GM21528 (cell line): ENCODE measurements around the gene INPPL1.

Experiments used
- ATAC-seq: cut with Tn5 transposase; IDR thresholded peaks from one replicate; pipeline ENCODE4 v1.9.1; 2021; ENCODE audit warnings: mild to moderate bottlenecking, moderate library complexity; ENCODE audit not compliant: unreplicated experiment, low FRiP score

The INPPL1 gene

GRCh38 chr11:72231396-72232259 is 7.1 kb downstream of the INPPL1 start:
- ATAC-seq = no peak

DNA sequence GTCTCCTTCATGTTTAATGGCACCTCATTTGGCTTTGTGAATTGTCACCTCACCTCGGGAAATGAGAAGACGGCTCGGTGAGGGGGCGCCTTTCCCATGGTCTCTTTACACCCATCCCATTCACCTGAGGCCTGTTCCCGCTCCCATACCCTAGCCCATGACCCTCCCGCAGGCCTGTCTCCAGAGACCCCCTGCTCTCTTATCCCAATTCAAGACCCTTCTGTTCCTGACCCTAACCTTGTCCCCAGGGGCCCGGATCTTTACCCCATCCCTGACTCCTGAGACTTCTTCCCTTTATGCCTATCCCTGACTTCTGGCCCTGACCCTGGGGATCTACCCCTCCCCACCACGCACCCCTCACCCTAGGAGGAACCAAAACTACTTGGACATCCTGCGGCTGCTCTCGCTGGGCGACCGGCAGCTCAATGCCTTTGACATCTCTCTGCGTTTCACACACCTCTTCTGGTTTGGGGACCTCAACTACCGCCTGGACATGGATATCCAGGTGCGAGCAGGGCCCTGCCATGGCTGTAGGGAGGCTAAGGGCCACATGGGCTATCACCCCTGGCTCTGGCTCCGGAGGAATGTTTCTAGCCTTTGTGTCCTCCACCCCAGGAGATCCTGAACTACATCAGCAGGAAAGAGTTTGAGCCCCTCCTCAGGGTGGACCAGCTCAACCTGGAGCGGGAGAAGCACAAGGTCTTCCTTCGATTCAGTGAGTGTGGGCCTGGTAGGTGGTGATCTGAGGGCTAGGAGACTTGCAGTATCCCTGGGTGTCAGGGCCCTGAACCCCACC is 7.9 kb downstream of the INPPL1 start:
- no peak for ATAC-seq

DNA sequence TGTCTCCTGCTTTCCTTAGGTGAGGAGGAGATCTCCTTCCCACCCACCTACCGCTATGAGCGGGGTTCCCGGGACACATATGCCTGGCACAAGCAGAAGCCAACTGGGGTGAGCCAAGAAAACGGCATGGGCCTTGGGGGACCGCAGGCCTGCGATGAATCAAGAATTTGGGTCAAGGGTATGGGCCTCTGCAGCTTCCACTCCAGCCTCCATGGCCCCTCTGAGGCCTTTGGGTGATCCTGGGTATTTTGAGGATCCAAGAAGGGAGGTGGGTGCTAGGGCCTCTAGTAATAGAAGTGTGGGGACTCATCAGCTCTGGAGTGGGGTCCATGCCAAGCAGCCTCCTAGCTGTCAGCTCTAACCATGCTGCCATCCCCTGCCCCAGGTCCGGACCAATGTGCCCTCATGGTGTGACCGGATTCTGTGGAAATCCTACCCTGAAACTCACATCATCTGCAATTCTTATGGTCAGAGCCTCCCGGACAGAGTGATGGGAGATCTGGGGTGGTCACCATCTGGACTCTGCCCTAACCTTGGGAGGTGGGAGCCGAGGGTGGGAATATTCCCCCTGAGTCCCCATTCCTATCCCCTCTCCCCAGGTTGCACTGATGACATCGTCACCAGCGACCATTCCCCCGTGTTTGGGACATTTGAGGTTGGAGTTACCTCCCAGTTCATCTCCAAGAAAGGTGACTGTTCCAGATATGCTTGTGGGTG is 8.6 kb downstream of the INPPL1 start:
- no peak for ATAC-seq

DNA sequence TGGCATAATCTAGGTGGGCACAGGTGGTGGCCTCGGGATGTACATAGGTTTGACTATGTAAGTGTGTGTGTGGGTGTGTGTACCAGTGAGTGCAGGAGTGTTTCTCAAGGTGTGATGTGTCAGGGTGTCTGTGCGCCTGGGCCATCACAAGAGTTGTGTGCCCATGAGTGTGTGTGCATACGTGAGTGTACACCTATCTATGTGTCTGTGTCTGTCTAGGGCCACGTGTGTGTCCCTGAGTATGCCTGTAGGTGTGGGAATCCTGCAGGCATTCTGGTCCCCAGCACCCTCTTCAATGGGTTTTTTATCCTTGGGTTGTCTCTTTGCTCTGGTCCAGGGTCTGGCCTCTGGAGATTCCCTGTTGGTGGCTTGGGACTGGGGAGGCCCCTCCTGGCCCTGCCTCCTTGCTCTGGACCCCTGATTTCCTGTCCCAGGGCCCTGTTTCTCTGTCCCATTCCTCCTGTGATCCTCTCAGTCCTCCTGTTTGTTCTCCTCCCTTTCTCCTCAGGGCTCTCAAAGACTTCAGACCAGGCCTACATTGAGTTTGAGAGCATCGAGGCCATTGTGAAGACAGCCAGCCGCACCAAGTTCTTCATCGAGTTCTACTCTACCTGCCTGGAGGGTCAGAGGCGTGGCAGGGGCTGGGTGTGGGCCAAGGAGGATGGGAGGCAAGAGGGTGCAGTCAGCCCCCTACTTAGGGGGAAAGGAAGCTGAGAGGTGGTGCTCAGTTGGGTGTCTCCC is 9.4 kb downstream of the INPPL1 start:
- no peak for ATAC-seq

DNA sequence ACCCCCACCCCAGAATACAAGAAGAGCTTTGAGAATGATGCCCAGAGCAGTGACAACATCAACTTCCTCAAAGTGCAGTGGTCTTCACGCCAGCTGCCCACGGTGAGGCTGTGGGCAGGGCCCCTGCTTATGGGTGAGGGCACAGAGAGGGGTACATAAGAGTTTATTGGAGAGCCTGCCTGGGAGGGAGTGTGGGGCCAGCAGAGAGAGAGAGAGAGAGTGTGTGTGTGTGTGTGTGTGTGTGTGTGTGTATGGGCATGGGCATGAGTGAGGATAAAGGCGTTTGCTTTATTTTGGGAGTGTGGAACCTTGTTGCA is 9.9 kb downstream of the INPPL1 start:
- no peak for ATAC-seq

DNA sequence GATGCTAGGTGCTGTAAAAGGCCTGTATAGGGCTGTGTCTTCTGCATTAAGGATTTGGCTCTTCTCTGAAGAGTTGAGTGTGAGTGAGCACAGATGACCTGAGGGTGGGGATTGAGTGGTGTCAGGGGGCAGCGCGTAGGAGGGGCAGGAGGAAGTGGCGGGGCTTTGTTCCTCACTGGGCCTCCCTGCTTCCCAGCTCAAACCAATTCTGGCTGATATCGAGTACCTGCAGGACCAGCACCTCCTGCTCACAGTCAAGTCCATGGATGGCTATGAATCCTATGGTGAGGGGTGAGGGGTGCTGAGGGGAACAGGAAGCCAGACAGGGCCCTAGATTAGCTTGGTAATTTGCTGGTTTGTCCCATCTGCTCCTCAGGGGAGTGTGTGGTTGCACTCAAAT is 10.4 kb downstream of the INPPL1 start:
- ATAC-seq = no peak

DNA sequence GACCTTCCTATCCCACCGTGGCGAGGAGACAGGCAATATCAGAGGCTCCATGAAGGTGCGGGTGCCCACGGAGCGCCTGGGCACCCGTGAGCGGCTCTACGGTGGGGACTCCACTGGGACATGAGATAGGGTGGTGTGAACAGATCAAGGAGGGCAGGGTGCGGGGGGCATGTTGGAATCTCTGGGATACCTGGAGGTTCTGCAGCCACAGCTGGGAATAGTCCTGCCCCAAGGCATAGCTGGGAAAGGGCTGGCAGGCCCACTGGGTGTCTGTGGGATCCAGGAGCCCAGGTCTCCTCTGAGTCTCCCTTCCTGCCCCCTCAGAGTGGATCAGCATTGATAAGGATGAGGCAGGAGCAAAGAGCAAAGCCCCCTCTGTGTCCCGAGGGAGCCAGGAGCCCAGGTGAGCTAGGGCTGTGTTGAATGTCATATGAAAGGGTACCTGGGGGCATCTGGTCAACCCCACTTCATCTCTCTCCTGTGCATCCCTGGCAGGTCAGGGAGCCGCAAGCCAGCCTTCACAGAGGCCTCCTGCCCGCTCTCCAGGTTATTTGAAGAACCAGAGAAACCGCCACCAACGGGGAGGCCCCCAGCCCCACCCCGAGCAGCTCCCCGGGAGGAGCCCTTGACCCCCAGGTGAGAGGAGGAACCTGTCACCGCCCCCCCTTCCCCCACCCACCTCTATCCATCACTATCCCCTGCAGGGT is 10.9 kb downstream of the INPPL1 start:
- ATAC-seq = no peak

DNA sequence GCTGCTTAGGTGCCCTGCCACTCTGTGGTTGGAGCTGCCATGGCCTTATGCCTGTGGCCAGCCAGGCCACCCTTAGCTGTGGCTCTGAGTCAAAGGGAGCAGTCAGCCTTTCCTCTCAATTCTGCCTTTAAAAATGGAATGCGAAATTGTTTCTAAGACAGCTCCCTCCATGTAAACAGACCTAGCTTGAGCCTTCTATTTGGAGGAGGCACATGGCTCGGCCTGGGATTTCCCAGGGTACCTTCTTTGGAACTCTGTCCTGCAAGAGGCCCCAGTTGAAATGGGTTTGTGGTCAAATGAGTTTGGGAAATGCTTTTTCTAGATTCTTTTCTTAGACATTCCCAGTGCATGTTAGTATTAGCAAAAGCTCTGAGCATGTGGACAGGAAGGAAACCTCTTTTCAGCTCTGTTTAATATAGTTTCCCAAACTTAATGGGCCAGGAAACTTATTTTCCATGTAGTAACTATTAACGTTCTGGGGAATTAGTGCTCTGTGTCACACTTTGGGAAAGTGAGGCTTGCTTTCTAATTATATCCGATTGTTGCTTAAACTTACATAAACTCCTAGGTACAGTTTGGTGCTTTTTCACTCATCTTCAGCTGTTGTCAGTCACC is 11.6 kb downstream of the INPPL1 start:
- no peak for ATAC-seq

DNA sequence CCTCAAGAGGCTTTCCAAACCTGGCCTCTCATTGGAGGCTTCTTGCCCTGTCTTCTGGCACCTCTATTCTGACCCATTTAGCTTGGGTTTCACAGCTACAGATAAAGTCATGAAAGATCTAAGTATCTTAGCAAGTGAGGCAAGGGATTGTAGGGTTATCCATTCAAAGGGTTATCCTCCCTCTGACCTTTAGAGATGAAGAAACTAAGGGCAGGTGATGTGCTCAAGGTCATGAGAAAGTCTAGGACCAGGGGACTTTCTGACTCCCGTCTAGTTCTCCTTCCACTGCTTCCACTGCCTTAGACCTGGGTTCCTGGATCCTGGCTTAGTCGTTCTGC is 12.2 kb downstream of the INPPL1 start:
- no peak for ATAC-seq

DNA sequence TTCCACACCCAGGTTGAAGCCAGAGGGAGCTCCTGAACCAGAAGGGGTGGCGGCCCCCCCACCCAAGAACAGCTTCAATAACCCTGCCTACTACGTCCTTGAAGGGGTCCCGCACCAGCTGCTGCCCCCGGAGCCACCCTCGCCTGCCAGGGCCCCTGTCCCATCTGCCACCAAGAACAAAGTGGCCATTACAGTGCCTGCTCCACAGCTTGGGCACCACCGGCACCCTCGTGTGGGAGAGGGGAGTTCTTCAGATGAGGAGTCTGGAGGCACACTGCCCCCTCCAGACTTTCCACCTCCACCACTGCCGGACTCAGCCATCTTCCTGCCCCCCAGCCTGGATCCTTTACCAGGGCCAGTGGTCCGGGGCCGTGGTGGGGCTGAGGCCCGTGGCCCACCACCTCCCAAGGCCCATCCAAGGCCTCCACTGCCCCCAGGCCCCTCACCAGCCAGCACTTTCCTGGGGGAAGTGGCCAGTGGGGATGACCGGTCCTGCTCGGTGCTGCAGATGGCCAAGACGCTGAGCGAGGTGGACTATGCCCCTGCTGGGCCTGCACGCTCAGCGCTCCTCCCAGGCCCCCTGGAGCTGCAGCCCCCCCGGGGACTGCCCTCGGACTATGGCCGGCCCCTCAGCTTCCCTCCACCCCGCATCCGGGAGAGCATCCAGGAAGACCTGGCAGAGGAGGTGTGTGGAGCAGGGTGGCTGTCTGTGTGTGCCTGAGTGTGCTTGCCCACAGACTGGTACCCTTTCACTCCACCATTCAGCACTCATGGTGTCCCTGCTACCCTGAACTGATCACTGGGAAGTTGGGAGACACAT is 12.8 kb downstream of the INPPL1 start:
- no peak for ATAC-seq

DNA sequence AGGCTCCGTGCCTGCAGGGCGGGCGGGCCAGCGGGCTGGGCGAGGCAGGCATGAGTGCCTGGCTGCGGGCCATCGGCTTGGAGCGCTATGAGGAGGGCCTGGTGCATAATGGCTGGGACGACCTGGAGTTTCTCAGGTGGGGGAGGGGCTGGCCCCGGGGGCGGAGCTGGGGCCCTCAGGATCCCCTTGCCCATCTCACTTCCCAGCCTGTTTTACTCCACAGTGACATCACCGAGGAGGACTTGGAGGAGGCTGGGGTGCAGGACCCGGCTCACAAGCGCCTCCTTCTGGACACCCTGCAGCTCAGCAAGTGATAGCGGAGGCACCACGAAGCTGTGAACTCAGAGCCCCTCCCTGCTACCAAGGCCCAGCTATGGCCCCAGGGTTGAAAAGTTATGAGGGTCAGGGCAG is 13.5 kb downstream of the INPPL1 start:
- ATAC-seq = no peak

DNA sequence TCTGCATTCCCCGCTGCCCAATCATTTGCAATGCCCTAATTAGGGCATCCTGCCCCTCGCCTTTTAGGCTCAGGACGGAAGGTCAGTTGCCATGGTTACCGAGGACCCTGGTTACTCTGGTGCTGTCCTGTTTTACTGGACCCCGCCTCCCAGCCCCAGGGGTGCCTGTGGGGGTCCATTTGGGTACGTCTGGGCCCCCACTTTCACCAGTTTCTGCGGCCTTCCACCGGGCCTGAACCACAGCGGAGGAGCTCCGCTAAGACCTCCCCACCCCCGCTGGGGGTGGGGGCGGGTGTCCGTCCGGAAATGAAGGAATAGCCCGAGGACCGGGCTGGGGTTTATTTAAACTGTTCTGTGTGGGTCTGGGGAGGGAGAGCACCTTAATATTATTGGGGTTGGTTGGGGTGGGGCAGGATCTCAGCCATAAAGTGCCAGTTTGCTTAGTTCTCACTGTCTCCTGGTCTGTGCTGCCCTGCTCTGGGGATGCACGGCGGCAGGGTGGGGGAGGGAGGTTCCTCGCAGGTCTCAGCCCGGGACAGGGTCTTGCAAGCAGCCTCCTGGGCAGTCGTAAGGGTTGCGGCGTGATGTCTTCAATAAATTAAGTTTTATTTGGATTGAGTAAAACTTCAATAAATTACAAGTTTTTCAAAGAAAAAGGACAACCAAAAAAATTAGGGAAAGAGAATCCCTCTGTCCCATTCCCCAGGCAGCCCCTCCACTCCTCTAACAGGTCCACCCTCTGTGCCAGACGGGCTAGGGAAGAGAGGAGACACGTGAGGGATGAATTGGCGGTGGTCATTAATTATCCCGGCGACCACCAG is 14.1 kb downstream of the INPPL1 start:
- no peak for ATAC-seq

DNA sequence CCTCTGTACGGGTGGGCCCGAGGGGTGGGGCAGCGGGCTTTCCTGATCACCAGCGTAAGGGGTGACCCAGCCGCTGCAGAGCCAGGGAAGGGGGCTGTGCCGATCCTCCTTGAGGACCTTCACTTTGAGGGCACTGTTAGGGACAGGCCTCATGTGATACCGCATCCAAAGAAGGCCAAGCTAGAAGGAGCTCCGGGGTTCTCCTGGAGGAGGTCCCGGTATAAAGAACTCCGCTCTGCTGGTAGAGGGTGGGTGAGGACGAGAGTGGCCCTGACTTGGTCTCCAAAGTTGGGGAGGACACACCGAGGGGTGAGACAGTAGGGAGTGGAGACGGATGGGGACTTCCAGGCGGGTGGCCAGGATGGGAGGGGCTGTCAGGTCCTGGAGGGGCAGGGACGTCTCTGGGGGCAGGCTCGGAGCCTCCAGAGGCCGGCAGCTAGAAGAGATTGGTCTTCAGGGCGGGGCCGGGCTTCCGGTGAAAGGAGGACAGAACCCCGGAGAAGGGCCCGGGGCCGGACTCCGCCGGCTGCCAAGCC is 14.8 kb downstream of the INPPL1 start:
- ATAC-seq = no peak

DNA sequence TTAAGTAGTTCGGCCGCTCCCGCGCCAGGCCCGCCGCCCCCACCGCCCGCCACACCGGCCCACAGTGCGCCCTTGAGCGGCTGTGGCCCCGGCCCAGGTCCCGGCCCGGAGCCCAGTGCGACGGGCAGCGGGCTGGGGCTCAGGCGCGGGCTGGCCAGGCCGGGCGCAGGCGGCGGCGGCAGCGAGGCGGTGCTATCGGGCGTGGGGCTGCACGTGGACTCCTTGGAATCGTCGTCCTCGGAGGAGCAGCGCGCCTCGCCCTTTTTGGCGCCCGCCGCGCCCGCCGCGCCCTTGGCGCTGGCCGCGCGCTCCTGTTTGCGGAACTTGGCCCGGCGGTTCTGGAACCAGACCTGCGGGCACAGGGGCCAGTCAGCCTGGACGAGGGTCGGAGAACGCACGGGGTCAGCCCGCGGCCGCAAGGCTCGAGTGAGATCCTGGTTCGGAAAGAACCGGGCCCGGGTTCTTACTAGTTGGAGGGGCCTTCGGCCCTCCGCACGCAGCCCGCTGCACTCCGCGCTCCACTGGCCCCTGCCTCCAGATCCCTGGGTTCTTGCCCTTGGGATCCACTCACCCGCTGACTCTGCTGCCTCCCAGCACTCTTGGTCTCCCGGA is 15.4 kb downstream of the INPPL1 start:
- ATAC-seq = no peak

- no peak for ATAC-seq
Observed at GRCh38 chr11:72240461-72241290, 16.1 kb downstream of the INPPL1 start.

GRCh38 chr11:72241291-72241781 is 16.8 kb downstream of the INPPL1 start:
- ATAC-seq = no peak
